HG02588 (cell line): ENCODE measurements around the gene PCDH10.
"Not testable (repeated sequence)": the region's sequence is repeated elsewhere in the genome, so short reads cannot be mapped to it uniquely, and the experiment has no call there.

ENCODE experiments used
- ATAC-seq: cut with Tn5 transposase; IDR thresholded peaks from one replicate; pipeline ENCODE4 v1.9.1; 2021; ENCODE audit warnings: mild to moderate bottlenecking, moderate library complexity; ENCODE audit not compliant: unreplicated experiment

Gene PCDH10

DNA sequence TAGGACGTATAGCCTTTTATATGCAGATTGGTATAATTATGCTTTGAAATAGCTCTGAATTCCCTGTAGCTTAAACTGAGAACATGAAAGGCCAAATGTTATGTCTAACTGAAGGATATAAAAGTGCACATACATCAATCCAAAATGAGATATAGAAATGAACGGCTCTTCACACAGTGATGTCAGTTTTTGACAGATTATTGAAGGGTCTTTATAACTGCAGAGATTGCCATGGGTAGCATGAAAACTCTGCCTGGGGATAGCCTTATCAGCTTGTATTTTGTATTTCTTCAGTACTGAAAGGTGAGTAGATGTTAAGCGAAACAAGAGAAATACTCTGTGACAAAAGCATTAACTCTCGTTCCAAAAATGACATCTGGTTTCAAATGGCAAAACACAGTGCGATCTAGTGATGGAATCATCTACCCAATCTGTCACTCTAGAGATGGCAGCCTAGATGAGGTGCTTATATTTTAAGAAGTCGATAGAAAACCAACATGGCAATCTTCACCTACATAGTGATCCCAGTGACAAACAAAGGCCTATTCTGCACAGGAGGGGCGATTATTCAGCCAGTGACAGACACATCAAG lies 59.7 kb downstream of the PCDH10 start:
- ATAC-seq: no peak

DNA sequence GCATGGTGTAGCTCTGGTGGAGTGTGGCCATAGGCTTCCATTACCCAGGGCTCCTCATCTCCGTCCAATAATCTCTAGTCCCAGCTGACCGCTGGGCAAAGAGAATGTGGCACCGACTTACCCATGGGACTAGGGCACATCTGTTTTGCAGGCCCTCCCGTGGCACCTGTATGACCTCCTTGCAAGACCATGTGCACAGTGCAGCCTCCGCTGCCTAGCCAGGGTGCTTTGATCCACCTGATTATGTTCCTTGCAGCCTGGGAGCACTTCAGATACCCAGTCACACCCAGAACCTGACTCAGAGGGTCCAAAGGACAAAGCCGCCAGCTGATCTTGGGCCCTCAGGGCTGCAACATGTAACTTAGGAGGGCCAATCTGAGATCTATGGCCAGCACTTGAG lies 84.8 kb downstream of the PCDH10 start:
- no peak for ATAC-seq

DNA sequence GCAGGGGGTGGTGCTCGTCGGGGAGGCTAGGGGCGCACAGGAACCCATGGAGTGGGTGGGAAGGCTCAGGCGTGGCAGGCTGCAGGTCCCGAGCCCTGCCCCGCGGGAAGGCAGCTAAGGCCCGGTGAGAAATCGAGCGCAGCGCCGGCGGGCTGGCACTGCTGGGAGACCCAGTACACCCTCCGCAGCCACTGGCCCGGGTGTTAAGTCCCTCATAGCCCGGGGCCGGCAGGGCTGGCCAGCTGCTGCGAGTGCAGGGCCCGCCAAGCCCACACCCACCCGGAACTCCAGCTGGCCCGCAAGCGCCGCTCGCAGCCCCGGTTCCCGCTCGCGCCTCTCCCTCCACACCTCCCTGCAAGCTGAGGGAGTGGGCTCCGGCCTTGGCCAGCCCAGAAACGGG lies 91.4 kb downstream of the PCDH10 start:
- ATAC-seq: not testable (repeated sequence)
